Hematopoietic multipotent progenitor cell treated with erythropoietin and hydrocortisone succinate and interleukin-3 and kit ligand, for 15 days (in vitro differentiated cells): Measurements from ENCODE around the gene VAC14.
"Not testable (repeated sequence)": the region's sequence is repeated elsewhere in the genome, so short reads cannot be mapped to it uniquely, and the experiment has no call there.

Experiments used
- DNase-seq: peaks from one replicate; pipeline ENCODE4 v3.0.0-alpha.2; 2015; ENCODE audit warnings: low spot score

Gene VAC14

DNA sequence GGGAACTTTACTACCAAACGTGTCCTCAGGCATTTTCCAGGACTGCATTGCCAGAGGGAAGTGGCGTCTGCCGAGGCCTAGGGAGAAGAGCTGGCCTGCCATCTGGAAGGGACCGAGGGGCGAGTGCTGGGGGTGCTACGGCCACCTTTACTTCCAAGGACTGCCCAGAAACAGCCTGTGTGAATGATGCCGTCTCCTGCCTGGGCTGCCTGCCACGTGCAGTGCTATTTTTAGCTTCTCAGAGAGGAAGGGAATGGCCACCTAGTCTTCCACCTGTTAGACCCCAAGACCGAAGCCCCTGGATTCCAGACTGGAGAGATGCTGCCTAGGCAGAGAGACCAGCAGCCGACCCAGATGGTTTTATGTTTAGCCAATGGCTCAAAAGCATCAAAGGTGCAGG lies 57.2 kb downstream of the VAC14 start:
- no peak for DNase-seq

DNA sequence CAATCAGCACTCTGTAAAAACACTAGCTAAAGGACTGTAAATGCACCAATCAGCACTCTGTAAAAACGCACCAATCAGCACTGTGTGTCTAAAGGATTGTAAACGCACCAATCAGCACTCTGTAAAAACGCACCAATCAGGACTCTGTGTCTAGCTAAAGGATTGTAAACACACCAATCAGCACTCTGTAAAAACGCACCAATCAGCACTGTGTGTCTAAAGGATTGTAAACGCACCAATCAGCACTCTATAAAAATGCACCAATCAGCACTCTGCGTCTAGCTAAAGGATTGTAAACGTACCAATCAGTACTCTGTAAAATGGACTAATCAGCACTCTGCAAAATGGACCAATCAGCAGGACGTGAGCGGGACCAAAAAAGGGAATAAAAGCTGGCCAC lies 58.0 kb downstream of the VAC14 start:
- DNase-seq, result not testable (repeated sequence)

DNA sequence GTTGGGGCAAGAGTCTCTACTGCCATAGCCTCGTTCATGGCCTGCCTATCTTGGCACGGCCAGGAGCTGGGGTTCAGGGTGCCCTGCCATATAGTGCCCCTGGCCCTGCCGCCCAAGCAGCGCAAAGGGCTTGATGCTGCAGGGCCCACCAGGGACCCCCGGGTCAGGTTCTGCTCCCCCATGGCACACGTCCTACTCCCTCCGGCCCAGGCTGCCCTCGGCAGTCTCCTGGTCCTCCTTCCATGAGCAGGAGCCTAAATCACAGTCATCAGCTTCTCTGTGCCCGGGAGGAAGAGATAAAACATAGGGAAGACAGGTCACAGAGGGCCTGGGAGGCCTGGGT lies 59.2 kb downstream of the VAC14 start:
- no peak for DNase-seq

DNA sequence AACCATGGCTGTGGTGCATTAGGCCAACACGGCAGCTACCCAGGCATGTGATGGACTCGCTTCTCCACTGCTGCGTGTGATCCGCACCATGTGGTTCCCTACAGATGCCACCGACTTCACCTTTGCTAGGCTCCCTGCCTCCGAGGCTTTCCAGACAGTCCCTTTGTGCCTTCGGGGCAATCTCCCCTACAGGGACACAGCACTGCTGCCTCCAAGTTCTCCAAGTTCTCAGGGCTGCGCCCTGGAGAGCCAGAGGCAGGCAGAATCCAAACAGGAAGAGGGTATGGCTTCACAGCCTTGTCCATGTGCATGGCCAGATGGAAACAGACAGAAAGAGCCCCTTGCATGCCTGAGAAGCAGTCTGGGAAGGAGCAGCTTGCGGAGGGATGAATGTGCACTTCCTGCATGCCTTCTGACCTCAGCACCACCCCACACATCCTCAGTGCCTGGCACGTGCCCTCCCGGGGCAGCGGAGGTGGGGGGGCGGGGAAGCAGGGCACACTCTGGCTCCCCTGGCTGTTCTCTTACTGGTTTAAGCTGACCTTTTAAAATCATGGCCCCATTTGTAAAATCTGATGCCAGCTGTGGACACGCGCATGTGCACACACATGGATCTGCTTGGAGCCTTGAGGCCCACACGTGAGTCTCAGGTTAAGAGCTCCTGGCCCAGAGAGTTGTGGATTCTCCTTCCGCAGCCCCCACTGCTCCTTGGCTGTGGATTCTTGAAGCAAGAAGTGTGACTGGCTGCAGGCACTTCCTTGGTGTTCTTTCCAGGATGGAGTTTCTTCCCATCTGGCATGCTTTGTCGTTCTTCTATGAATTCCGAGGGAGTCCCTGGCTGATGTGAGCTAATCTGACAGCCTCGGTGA lies 59.8 kb downstream of the VAC14 start:
- DNase-seq, result no peak

DNA sequence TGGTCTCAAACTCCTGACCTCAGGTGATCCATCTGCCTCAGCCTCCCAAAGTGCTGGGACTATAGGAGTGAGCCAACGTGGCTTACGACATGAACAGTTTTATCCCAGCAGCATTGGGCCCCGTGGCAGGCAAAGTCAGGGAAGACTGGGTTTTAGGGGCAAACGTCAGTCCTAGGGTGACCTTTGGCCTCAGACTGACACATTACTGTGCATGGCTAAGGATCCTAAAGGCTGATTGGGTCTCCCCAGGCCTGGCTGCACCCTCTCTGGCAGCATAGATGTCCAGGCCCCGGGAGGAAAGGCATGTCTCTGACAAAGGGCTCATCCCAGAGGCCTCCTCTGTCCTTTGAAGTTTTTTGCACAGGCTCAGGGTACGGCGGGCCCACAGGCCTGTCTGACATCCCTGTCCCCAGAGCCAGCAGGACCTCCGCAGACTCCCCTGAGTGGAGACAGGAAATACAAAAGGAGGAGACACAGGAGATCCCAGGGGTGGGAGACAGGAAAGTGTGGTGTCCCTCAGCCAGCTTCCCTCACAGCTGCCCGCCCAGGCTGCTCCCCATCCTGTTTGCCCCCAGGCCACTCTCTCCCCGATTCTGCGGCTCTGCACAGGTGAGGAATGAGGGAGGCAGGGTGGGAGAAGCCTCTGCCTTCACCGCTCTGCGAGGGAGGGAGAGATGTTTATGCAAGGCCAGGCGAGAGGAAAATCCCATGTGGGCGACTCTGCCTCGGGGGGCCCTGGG lies 60.6 kb downstream of the VAC14 start:
- DNase-seq, result no peak

DNA sequence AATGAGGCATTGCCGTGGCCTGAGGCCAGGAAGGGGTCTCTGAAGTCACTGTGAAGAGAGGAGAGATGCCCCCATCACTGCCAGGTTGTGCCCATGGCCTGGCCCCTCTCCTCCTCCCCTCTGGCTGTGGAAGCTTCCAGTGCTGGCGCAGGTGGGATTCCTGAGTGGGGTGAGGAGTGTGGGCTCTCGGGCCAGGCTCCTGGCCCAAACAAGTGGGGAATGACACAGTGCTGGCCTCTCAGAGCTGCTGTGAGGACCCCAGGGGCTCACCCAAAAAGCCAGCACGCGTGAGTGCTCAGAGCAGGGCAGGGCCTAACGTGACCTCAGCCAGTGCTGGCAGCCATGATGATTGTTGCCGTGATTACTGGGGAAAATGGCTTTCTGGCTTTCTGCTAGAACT lies 61.6 kb downstream of the VAC14 start:
- no peak for DNase-seq

DNA sequence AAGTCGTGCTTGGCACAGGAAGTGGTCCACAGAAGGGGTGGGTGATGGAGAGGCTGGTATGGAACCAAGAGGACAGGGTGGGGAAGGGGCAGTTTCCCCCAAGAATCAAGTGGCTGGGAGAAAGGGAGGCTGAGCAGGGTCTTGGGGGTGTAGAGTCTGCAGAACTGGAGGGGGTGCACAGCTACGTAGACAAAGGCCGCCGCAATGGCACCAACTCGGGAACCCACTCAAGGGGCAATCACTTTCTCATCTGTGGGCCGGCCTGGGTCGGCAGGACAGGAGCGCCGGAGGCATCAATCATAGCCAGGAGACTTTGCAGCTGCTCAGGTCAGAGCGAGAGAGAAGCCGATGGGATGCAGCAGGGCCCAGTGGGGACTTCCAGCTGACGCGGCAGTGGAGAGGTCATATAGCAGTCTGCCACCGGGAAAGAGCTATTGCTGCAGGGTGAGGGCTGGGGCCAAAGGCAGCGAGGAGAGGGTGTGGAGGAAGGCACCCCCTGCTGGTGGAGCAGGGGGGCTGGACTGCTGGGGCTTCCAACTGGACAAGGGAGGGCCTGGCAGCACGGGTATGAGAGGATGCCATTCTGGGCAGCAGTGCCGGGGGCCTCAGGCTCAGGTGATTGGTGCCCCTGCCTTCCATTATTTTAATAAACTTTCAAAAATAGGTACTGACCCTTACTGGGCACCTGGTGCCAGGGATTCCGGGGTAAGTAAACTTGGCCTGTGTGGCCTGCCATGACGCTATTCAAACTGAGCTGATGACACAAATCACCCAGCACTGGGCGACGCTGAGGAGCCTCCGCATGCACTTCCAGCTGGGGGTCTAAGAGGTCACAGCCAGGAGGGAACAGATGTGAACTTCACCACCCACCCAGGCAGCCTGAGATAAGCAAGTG lies 62.6 kb downstream of the VAC14 start:
- DNase-seq, result peak; percentile 65

DNA sequence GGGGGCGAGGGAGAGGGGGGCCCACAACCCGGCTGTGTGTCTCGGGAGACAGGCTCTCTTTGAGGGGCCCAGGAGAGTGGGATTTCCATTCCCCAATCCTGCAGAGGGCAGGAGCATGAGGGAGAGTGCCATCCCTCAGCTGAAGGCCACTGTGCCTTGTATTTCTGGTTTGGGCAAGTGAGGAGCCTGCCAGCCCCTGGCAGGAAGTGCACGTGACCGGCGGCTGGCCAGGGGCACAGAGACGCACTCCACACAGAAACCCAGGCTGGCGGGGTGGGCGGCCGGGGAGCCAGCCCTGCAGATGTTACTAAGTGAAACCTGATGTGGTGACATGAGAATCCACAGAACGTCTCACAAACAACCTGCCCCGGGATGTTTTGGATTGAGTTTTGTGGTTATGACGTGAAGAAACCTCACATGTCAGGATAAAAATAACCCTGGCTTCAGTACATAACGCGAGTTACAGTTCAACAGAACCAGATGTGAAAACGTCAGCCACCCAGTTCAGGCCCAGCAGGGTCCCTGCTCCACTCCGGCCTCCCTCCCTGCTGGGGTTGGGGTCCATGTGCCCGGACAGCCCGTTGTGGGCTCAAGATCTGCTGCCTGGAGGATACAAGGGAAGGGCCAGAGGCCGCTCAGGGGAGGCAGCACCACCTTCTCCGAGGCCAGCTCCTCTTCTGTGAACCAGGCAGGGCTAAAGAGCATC lies 63.4 kb downstream of the VAC14 start:
- DNase-seq, result no peak

DNA sequence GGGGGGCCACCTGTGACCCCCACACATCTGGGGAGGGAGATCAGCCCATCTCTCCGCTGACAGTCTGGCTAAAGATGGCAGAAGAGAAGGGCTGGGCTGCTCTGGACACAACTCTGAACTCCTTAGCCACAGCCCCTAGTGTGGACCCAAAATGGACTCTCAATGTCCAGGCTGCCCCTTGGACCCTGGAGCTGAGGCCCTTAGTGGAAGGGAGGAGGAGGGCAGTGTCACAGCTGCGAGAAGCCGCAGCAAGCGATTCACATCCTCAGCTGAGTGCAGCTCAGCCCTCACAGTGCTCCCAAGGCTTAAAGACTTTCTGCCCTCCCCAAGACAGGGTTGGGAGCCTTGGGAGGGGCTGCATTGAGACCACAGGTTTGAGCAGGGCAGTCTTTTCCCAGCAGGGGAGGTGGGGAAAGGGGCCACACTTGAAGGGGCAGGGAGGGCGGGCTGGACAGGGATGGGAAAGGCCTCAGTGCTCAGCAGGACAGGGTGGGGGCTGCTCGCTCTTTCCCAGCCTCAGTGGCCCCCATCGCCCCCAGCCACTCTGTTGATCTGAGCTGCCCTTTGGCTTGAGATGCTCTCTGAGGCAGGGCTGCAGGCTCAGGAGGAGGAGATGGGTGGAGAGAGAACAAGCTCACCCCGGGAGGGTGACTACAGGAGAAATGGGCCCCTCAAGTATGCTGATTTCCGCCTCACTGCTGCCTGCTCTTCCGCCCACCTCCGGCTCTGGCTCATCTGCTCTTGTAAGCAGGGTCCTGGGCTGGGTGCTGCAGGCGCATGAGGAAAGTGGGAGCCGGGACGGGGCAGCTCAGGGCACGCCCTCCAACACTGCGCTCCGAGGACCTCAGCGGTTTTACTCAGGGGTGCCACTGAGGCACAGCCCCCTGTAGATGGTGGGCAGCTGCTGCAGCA lies 64.2 kb downstream of the VAC14 start:
- no peak for DNase-seq

DNA sequence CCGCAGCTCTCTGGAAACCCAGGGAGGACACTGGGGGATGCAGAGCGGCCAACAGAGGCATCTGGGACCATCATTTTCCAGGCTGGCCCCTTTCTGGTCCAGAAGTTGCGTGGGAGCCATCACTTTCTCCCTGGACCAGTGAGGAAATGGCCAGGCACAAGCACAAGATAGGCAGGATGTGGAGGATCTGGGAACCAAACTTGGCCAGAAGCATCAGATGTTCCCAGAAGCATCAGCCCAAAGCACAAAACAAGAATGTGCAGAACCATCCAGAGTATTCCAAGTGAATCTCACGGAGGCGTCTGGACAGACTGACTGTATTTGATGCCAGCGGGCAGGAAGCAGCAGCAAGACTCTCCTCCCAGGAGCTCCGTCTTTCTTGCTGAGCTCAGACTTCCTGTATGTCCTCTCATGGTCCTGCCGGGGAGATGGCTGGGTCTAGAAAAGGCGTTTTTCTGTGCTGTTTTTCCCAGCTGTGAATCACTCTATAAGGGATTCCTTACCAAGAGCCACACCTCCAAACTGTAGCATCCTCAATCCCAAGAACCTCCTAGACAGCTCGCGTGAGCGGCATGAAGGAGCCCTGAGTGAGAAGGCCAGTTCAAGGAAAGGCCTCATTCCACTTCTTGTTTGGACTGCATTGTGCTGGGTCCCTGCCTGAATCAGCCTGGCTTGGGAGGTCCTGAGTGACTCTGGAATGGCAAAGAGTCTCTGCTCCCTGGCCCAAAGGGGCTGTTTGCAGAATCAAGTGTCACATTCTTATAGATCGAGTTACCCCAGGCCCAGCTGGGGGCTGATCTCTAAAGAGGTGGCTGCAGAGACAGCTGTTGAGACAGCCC lies 65.6 kb downstream of the VAC14 start:
- no peak for DNase-seq

DNA sequence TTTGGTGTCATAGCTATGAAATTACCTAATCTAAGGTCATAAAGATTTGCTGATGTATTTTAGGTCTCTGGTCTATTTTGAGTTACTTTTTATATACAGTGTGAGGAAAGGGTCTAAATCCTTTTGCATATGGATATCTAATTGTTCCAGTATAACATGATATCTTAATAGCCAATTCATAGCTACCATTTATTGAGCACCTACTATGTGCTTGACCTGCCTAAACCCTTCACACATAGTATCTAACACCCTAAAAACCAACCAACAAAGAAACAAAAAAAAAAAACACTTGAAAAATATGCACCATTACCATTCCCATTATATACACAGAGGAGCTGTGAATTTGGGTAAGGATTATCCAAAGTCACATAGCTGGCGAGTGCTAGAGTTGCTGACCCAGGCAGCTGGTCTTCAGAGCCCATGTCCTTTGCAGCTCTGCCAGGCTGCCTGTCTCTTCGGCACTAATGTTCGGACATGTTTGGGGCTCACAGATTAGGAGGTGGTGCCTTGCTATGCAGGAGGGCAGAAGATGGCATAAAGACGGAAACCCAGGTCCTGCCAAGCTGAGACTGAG lies 66.3 kb downstream of the VAC14 start:
- DNase-seq, result no peak

DNA sequence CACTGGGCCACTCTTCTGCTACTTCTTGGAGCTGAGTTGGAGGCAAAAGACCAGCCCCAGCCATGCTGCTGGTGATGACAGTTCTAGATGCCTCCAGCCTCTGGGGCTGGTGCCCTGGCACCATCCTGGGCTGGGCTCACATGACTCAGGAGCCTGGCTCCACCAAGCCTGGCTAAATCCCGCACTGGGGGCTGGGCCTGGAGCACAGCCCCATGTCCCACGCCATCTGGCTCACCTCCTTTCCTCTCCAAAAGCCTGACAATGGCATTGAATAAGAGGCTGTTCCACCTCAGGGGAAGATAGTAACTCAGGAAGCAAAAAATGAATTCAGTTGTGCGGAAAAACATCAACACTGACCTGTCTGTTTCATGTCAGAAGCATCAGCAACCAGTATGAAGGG lies 70.0 kb downstream of the VAC14 start:
- no peak for DNase-seq

DNA sequence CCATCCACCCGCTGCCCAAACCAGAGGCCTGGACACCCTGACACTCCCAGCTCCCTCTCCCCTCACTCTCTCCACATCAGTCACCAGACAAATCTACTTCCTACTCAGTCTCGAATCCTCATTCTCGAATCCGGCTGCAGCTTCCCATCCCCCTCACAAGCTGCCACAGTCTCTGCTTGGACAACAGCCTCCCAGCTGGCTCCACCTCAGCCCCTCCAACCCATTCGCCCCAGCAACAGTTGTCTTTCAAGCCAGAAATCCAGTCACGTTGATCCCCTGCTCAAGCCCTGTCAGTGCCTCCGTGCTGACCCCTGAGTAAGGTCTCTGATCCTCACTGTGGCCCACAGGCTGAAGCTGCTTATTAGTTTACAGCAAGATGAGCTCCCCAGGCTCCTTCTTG lies 70.9 kb downstream of the VAC14 start:
- no peak for DNase-seq

DNA sequence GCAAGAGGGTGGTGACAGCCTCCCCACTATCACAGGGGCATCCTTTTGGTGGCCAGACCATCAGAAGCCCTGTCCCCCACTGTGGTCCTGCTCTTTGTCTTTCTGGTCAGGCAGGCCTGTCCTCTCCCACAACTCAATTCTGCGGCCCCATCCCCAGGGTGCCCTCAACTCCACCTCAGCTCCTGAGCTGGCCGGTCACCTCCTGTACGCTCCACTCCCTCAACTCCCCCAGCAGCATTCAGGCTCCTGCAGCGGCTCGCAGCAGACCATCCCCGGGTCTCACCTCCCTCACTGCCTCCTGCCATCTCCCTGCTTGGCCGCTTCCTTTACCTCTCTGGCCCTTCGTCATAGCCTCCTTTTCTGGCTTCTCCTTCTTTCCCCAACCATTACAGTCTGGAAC lies 71.7 kb downstream of the VAC14 start:
- DNase-seq, result no peak

DNA sequence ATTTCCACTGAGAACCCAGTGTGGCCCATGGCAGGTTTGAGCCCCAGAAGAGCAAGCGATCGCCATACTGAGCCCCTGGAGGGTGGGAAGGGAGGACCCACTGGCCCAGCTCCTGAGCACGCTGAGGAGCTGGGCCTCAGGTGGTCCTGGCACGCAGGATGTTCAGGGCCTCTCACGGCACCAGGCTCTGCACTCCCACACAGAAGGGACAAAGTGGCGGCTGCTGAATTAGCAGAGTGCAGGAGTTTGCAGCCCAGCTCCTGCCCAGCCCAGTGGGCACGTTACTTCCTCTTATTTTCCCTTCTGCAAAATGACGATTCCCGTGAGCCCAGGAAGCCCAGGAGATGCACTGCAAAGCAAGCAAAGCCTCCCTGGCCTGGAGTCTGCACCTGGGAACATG lies 72.8 kb downstream of the VAC14 start:
- no peak for DNase-seq

DNA sequence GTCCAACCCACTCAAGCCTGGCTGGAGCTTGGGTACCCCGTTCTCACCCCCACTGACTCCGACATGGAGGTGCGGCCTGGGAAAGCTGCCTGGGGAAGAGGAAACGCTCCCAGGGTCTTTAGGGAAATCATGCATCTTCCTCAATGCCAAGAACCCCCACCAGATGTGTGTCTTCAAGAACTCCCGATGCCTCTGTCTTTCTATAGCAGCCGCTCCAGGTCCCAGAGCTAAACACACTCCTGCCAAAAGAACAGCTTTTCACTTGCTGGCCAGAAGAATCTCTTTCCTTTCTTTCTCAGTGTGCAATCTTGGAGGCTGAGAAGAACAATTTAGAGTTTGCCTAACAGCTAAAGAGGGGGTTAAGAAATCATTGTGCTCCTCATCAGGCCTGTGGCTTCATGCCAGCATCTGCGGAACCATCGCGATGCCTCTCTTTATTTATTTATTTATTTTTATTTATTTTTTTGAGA lies 74.0 kb downstream of the VAC14 start:
- DNase-seq, result no peak

DNA sequence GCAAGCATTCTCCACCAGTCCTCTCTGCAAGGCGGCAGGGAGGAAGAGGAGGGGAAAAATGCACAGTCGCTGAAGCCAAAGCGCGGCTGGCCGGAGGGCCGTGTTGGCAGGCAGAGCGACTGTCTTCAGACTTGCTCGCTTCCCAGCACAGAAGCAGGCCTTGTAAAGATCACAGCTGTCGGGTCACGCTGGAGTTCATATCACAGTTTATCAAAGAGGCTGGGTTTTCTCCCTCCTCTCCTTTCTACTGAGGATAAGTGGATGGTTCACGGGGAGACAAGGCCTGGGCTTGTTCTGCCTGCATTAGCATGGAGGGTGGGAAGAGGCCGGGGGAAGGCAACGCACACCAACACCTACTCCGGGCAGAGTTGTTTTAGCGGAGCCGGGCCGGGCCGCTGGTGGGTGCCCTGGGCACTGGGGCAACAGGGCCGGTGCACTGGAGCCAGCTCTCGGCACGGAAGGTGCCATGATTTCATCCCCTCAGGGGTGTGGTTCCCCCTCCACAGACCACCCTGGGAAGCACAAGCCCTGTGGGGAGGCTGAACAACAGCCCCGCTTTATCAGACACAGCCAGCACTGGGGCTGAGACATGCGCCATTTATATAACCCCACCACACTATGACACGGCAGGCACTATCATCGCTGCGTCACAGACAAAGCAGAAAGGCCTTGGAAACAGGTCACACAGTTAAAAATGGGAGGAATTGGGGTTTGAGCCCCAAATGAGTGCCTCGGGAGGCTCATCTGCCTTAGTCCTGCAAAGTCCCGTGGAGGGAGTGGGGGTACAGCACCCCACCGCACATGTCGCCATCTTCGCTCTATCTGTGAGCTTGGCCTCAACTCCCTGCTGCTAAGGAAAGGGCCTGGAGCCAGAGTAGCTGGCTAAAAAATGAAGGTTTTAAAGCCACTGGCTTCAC lies 74.8 kb downstream of the VAC14 start:
- DNase-seq, result peak; percentile 54
